Gastrocnemius medialis (tissue), 4 donors: Measurements from ENCODE around the gene TPSB2. TPM values are rescaled to one million over a fixed set of nuclear protein-coding genes. Genes with fewer than 3 reads are reported as not detected.
"Not testable (repeated sequence)": the region's sequence is repeated elsewhere in the genome, so short reads cannot be mapped to it uniquely, and the experiment has no call there.

ENCODE experiments used
- ATAC-seq, 2 donors: fragments of 150-250 bp; one replicate each; pipeline ENCODE4 v1.9.1; 2016
- DNase-seq, 2 donors: peaks; one replicate each; pipeline ENCODE4 v3.0.0-alpha.2; 2019
- H3K27ac ChIP-seq, 4 donors: fragments of 200-600 bp; sonication (generic); 1 replicate in 1 of 4; 2 replicates in 3 of 4; pipeline ENCODE4 v1.5.1; 2016 to 2018; ENCODE audit warnings: mild to moderate bottlenecking in 2 of 4, moderate library complexity in 1 of 4
- H3K27me3 ChIP-seq, 3 donors: fragments of 200-600 bp; sonication (generic) in 2 of 3; 1 replicate in 1 of 3; 2 replicates in 2 of 3; pipeline versions ENCODE4 v1.5.1 to v1.6.0; 2016 to 2019; ENCODE audit warnings: mild to moderate bottlenecking in 1 of 3, moderate library complexity in 1 of 3
- H3K36me3 ChIP-seq, 2 donors: fragments of 200-600 bp; sonication (generic) in 1 of 2; one replicate each; pipeline ENCODE4 v1.5.1; 2017 to 2018
- H3K4me1 ChIP-seq, 2 donors: fragments of 200-600 bp; sonication (generic) in 1 of 2; one replicate each; pipeline ENCODE4 v1.5.1; 2016 to 2017; ENCODE audit warnings: mild to moderate bottlenecking in 2 of 2
- H3K4me3 ChIP-seq, 4 donors: fragments of 200-600 bp; sonication (generic) in 3 of 4; 1 replicate in 1 of 4; 2 replicates in 3 of 4; pipeline ENCODE4 v1.5.1; 2016 to 2019; ENCODE audit warnings: mild to moderate bottlenecking in 2 of 4
- H3K9me3 ChIP-seq, 3 donors: fragments of 200-600 bp; sonication (generic) in 2 of 3; 1 replicate in 1 of 3; 2 replicates in 2 of 3; pipeline ENCODE4 v1.5.1; 2016 to 2019
- CTCF ChIP-seq, 5 experiments: fragments of 450-650 bp in 3 of 5; fragments of 200-600 bp in 2 of 5; sonication (generic) in 2 of 5; IDR thresholded peaks in 4 of 5; conservative IDR thresholded peaks in 1 of 5; 1 replicate in 4 of 5; 2 replicates in 1 of 5; pipeline ENCODE4 v1.5.1; 2016 to 2019; ENCODE audit warnings: antibody characterized with exemption in 5 of 5, mild to moderate bottlenecking in 3 of 5, moderate library complexity in 3 of 5
- POLR2A ChIP-seq, 2 donors: fragments of 450-650 bp; IDR thresholded peaks; one replicate each; pipeline ENCODE4 v1.6.1; 2017; ENCODE audit warnings: antibody characterized with exemption in 2 of 2, mild to moderate bottlenecking in 2 of 2, moderate library complexity in 2 of 2
- in situ Hi-C, 4 donors: fragments of 200-750 bp; cut with MboI; loops; one replicate each; pipeline versions ENCODE4 v1.15.0 to v1.8.0; 2017; ENCODE audit warnings: low sequenced_read_pairs in 4 of 4
- intact Hi-C: fragments of 100-400 bp; cut with DNase I; formaldehyde crosslinking; loops from one replicate; pipeline ENCODE4 v1.15.1; 2023; ENCODE audit warnings: low total_unique reads
- total RNA-seq, 4 donors: library from RNA; depleted of rRNA; stranded (reverse); fragments of >200 nt; gene quantifications; one replicate each; pipeline versions ENCODE4 v1.1.0 to v1.2.3, GENCODE V29; 2016

The TPSB2 gene
- total RNA-seq, 4 donors from 2014 or later, result 3.7 to 14.3 (median 9.5) TPM

- no peaks in the 10 kb centered on the region for H3K4me1 ChIP-seq
- DNase-seq, result no peak
- intact Hi-C loops, result no loop called here
- peaks cover 3 to 15% (median 4%) of the 10 kb centered on the region in 3 donors for H3K27me3 ChIP-seq
- ATAC-seq, result no peak
- H3K4me3 ChIP-seq, result no peak overlapping the region
- no peaks in the 10 kb centered on the region for H3K9me3 ChIP-seq
- in situ Hi-C loops, result no loop called here
- H3K36me3 ChIP-seq, result no peaks in the 10 kb centered on the region
- H3K27ac ChIP-seq, result no peak overlapping the region
- no peak for TF ChIP-seq POLR2A (IDR thresholded peaks at IDR 0.05)
- no peak for TF ChIP-seq CTCF (IDR thresholded peaks at IDR 0.05 in 4 of 5, conservative IDR thresholded peaks at IDR 0.05 in 1 of 5)
These were observed 40.5 kb downstream of the TPSB2 start for GRCh38 chr16:1189455-1189854.

- H3K4me1 ChIP-seq, result no peaks in the 10 kb centered on the region
- H3K9me3 ChIP-seq, result no peaks in the 10 kb centered on the region
- H3K27ac ChIP-seq, result no peak overlapping the region
These were observed 41.4 kb downstream of the TPSB2 start for GRCh38 chr16:1188432-1189189.

GRCh38 chr16:1185460-1186207, 44.4 kb downstream of the TPSB2 start:
- H3K4me3 ChIP-seq, intact Hi-C loops, H3K4me1 ChIP-seq, H3K9me3 ChIP-seq, H3K27ac ChIP-seq, H3K36me3 ChIP-seq, ATAC-seq, in situ Hi-C loops, DNase-seq: not testable (repeated sequence)
- peaks cover 21 to 39% (median 38%) of the 10 kb centered on the region in 3 donors for H3K27me3 ChIP-seq

More at GRCh38 chr16:1188432-1189189, 41.4 kb downstream of the TPSB2 start:
- ATAC-seq, result no peak
- TF ChIP-seq CTCF (IDR thresholded peaks at IDR 0.05 in 4 of 5, conservative IDR thresholded peaks at IDR 0.05 in 1 of 5) (no peak), POLR2A (IDR thresholded peaks at IDR 0.05) (no peak)
- in situ Hi-C loops, result no loop called here
- DNase-seq, result no peak
- Histone ChIP-seq H3K27me3 (peaks cover 5 to 16% (median 9%) of the 10 kb centered on the region in 3 donors), H3K36me3 (no peaks in the 10 kb centered on the region), H3K4me3 (no peak overlapping the region)
- intact Hi-C loops, result no loop called here

- in situ Hi-C loops, result no loop called here
- H3K27me3 ChIP-seq, result peaks cover 17 to 45% (median 44%) of the 10 kb centered on the region in 3 donors
These were observed 45.0 kb downstream of the TPSB2 start for GRCh38 chr16:1184980-1185379.

More at GRCh38 chr16:1184980-1185379, 45.0 kb downstream of the TPSB2 start:
- Histone ChIP-seq H3K4me3 (no peak overlapping the region), H3K9me3 (no peaks in the 10 kb centered on the region), H3K4me1 (peaks cover 0 to 7% of the 10 kb centered on the region in 2 donors), H3K36me3 (no peaks in the 10 kb centered on the region), H3K27ac (no peak overlapping the region)
- intact Hi-C loops, result no loop called here
- no peak for TF ChIP-seq CTCF (IDR thresholded peaks at IDR 0.05 in 4 of 5, conservative IDR thresholded peaks at IDR 0.05 in 1 of 5)
- TF ChIP-seq POLR2A (IDR thresholded peaks at IDR 0.05), result no peak
- DNase-seq, result no peak
- no peak for ATAC-seq
